ENCODE data around the gene PLOD1.
"Not testable (repeated sequence)": the region's sequence is repeated elsewhere in the genome, so short reads cannot be mapped to it uniquely, and the experiment has no call there.

The PLOD1 gene

GRCh38 chr1:11904978-11905377, 29.5 kb upstream of the PLOD1 start:
- H3K36me3 Mint-ChIP-seq, result peaks cover 41% of the 10 kb centered on the region
- H3K4me3 Mint-ChIP-seq, result no peak overlapping the region
- ATAC-seq (no peak), DNase-seq (ENCODE audit: low spot score in 2 of 2) (no peak)
- no peak overlapping the region for H3K27ac Mint-ChIP-seq
- peaks cover 44% of the 10 kb centered on the region for H3K4me1 Mint-ChIP-seq
- no peaks in the 10 kb centered on the region for H3K9me3 Mint-ChIP-seq

DNA sequence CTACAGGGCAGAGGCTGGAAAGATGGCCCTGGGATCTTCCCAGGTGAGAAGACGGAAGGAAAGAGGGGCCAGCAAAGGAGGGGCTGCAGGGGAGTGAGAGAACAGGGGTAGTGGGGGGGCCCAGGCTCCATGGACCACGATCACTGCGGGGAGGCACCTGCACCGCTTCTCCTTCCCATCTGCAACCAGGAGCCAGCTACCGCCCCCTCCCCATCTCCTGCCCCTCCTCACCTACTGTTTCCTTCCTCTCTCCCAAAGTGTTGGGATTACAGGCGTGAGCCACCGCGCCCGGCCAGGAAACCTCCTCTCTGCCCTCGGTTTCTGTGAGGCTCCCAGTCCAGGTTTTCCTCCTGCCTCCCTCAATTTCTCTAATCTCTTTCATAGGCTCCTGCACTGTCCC, 27.6 kb upstream of the PLOD1 start:
- Mint-ChIP-seq H3K36me3 (peaks cover 52% of the 10 kb centered on the region), H3K27ac (no peak overlapping the region), H3K9me3 (no peaks in the 10 kb centered on the region), H3K4me1 (peaks cover 44% of the 10 kb centered on the region), H3K4me3 (no peak overlapping the region)
- ATAC-seq (no peak), DNase-seq (ENCODE audit: low spot score in 2 of 2) (no peak)

GRCh38 chr1:11907275-11908094, 27.0 kb upstream of the PLOD1 start:
- ATAC-seq, result peak; percentile 67
- H3K4me3 Mint-ChIP-seq, result peak overlapping the region; percentile 88
- peak; percentile 82 to 91 for DNase-seq (ENCODE audit: low spot score in 2 of 2)
- H3K36me3 Mint-ChIP-seq, result peaks cover 58% of the 10 kb centered on the region
- H3K27ac Mint-ChIP-seq, result peak overlapping the region; percentile 100
- peaks cover 44% of the 10 kb centered on the region for H3K4me1 Mint-ChIP-seq
- H3K9me3 Mint-ChIP-seq, result no peaks in the 10 kb centered on the region

DNA sequence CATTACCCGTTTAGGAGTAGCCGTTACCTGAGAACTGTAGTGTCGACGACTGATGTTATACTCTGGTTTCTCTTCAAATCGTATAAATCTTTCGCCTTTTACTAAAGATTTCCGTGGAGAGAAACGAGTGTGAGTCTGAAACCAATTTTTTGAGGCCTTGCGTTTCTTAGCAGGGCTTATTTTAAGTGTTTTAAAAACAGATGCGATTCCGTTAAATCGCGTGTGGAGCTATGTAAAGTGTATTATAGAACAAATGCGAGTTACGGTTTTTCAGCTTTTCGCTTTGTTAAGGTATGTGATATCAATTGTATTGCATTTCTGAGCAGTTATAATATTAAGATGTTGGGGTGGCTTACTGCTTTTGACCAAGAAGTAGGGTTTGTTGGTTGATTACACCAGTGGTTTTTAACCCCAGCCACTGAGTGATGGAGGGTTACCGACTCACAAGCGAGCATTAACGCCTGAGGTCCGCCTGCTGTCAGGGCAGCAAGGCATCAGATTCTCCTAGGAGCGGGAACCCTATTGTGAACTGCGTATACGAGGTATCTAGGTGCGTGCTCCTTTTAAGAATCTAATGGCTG, 26.3 kb upstream of the PLOD1 start:
- H3K36me3 Mint-ChIP-seq, result peaks cover 58% of the 10 kb centered on the region
- H3K9me3 Mint-ChIP-seq, result no peaks in the 10 kb centered on the region
- H3K4me1 Mint-ChIP-seq, result peaks cover 44% of the 10 kb centered on the region
- ATAC-seq (peak; percentile 78), DNase-seq (ENCODE audit: low spot score in 2 of 2) (peak; percentile 60 to 89)
- peak overlapping the region; percentile 100 for H3K27ac Mint-ChIP-seq
- peak overlapping the region; percentile 88 for H3K4me3 Mint-ChIP-seq

DNA sequence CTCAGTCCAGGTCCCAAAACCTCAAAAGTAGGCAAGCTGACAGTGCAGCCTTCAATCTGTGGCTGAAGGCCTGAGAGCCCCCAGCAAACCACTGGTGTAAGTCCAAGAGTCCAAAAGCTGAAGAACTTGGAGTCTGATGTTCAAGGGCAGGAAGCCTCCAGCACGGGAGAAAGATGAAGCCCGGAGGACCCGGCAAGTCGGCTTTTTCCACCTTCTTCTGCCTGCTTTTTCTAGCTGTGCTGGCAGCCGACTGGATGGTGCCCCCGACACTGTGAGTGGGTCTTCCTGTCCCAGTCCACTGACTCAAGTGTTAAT, 23.6 kb upstream of the PLOD1 start:
- not testable (repeated sequence) for DNase-seq (ENCODE audit: low spot score in 2 of 2); H3K9me3 Mint-ChIP-seq; H3K4me3 Mint-ChIP-seq; ATAC-seq
- H3K4me1 Mint-ChIP-seq, result peaks cover 39% of the 10 kb centered on the region
- peaks cover 55% of the 10 kb centered on the region for H3K36me3 Mint-ChIP-seq
- H3K27ac Mint-ChIP-seq, result peak overlapping the region; percentile 100

DNA sequence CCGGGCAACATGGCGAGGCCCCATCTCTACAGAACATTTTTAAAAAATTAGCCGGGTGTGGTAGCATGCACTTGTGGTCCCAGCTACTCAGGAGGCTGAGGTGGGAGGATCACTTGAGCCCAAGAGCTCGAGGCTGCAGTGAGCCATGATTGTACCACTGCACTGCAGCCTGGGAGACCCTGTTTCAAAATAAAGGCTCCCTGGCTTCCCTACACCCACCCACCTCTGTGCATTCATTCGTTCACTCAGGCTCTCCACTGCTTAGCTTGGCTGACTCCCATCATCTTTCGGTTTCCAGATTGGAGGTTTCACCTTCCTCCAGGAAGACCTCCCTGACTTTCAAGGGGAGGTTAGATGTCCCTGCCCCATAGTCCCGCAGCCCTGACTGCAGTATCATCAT, 22.5 kb upstream of the PLOD1 start:
- Mint-ChIP-seq H3K27ac (no peak overlapping the region), H3K4me3 (no peak overlapping the region), H3K9me3 (no peaks in the 10 kb centered on the region), H3K36me3 (peaks cover 44% of the 10 kb centered on the region), H3K4me1 (peaks cover 31% of the 10 kb centered on the region)
- ATAC-seq, result no peak
- no peak for DNase-seq (ENCODE audit: low spot score in 2 of 2)

DNA sequence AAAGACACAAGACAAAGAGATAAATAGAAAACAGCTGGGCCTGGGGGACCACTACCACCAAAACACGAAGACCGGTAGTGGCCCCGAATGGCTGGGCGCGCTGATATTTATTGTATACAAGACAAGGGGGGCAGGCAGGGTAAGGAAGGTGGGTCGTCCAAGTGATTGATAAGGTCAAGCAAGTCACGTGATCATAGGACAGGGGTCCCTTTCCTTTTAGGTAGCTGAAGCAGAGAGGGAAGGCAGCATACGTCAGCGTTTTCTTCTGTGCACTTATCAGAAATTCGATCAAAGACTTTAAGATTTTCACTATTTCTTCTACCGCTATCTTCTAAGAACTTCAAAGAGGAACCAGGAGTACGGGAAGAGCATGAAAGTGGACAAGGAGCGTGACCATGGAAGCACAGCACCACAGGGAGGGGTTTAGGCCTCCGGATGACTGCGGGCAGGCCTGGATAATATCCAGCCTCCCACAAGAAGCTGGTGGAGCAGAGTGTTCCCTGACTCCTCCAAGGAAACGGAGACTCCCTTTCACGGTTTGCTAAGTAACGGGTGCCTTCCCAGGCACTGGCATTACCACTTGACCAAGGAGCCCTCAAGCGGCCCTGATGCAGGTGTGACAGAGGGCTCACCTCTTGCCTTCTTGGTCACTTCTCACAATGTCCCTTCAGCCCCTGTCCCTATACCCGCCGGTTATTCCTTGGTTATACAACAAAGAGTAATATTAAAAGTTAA, 21.9 kb upstream of the PLOD1 start:
- Mint-ChIP-seq H3K36me3 (peaks cover 40% of the 10 kb centered on the region), H3K4me1 (peaks cover 26% of the 10 kb centered on the region)
- H3K27ac Mint-ChIP-seq; ATAC-seq; H3K9me3 Mint-ChIP-seq; H3K4me3 Mint-ChIP-seq; DNase-seq (ENCODE audit: low spot score in 2 of 2): not testable (repeated sequence)

- Mint-ChIP-seq H3K36me3 (peaks cover 33% of the 10 kb centered on the region), H3K4me3 (no peak overlapping the region), H3K27ac (no peak overlapping the region), H3K9me3 (no peaks in the 10 kb centered on the region), H3K4me1 (peaks cover 19% of the 10 kb centered on the region)
- DNase-seq (ENCODE audit: low spot score in 2 of 2) (no peak), ATAC-seq (no peak)
These were observed 21.2 kb upstream of the PLOD1 start for GRCh38 chr1:11913291-11913690.

DNA sequence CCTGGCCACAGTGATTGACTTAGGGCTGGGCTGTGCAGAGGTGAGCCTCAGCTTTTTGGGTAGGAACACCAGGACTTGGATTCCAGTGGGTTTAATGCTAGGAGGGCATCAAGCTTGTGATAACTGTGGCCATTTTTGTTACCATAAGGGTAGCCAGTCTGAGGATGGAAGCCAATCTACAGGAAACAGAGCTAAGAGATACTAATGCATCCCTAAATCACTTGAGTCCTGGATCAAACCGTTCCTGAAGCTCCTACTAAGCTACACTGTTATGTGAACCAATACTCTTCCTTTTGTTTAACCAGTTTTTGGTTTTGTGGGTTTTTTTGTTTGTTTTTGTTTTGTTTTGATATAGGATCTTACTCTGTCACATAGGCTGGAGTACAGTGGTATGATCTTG, 20.5 kb upstream of the PLOD1 start:
- Mint-ChIP-seq H3K27ac (no peak overlapping the region), H3K9me3 (no peaks in the 10 kb centered on the region), H3K4me3 (no peak overlapping the region), H3K36me3 (peaks cover 32% of the 10 kb centered on the region), H3K4me1 (peaks cover 12% of the 10 kb centered on the region)
- ATAC-seq (no peak), DNase-seq (ENCODE audit: low spot score in 2 of 2) (no peak)

DNA sequence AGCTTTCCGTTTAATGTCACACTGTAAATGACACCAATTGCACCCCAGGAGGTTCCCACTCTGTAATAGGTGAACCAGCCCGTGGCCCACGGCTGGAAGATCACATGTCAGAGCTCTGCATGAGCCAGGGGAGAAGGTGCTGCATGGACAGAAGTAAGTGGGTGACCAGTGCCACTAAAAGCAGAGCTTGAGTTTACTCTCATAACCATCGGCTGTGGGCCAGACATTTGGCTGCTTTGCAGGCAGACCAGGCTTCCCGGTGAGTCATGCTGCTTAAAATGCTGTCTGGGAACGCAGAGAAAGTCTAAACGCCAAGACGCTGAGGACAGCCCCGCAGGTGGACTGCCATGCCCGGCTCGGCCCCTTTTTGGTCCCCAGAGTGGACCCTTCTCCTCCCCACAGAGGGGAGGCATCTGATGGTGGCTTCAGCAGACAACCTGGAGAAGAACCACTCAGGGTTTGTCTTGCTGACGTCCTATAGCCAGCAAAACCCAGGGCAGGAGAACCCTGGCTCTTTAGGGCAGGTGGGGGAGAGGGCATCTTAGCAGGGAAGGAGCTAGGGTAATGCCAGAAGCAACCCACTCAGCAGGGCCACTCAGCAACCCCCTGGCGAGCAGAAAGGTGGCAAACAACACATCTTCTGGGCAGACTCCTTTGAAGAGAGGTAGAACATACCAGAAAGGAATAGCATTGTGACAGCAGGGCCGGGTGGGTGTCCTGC, 15.6 kb upstream of the PLOD1 start:
- Mint-ChIP-seq H3K9me3 (no peaks in the 10 kb centered on the region), H3K27ac (peak overlapping the region; percentile 43), H3K4me3 (no peak overlapping the region), H3K36me3 (peaks cover 55% of the 10 kb centered on the region), H3K4me1 (peaks cover 39% of the 10 kb centered on the region)
- ATAC-seq (no peak), DNase-seq (ENCODE audit: low spot score in 2 of 2) (no peak)

GRCh38 chr1:11919621-11920020, 14.9 kb upstream of the PLOD1 start:
- Mint-ChIP-seq H3K27ac (peak overlapping the region; percentile 43), H3K4me1 (peaks cover 45% of the 10 kb centered on the region), H3K36me3 (peaks cover 62% of the 10 kb centered on the region), H3K9me3 (no peaks in the 10 kb centered on the region), H3K4me3 (no peak overlapping the region)
- DNase-seq (ENCODE audit: low spot score in 2 of 2) (no peak), ATAC-seq (no peak)

DNA sequence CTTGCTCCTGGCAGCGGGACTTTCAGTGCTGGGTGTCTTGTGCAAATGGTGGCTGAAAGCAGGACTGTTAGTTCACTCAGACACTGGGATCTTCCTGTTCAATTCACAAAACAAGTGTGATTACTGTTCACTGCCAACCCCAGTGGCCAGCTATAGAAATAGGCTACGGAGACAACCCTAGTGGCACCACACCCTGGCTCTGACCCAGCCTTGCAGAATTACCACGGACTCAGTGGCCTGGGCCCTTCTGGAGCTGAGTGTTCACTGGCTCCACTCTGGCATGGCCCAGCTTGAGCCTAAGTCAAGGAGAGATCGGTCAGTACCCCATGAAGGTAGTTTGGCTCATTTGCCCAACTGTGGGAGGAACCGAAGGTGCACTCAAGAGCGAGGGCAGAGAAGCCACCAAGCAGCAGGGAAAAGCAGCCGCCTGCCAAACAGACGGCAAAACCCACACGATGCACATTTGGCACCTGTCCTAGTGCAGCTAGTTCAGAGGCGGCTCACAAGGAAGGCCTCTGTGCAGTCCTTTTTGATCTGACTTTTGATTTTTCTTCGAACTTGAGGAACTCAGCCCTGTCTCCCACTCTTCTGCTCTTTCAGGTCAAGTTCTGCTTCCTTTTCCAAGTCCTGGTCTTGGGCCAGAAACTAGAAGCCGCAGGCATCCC, 14.1 kb upstream of the PLOD1 start:
- Mint-ChIP-seq H3K36me3 (peaks cover 65% of the 10 kb centered on the region), H3K27ac (peak overlapping the region; percentile 63), H3K4me1 (peaks cover 52% of the 10 kb centered on the region), H3K9me3 (no peaks in the 10 kb centered on the region), H3K4me3 (no peak overlapping the region)
- DNase-seq (ENCODE audit: low spot score in 2 of 2), result no peak
- ATAC-seq, result no peak

- H3K36me3 Mint-ChIP-seq, result peaks cover 65% of the 10 kb centered on the region
- no peak for DNase-seq (ENCODE audit: low spot score in 2 of 2)
- peaks cover 52% of the 10 kb centered on the region for H3K4me1 Mint-ChIP-seq
- ATAC-seq, result no peak
- H3K4me3 Mint-ChIP-seq, result no peak overlapping the region
- peak overlapping the region; percentile 63 for H3K27ac Mint-ChIP-seq
- no peaks in the 10 kb centered on the region for H3K9me3 Mint-ChIP-seq
These were observed 13.5 kb upstream of the PLOD1 start for GRCh38 chr1:11921022-11921421.

- ATAC-seq (no peak), DNase-seq (ENCODE audit: low spot score in 2 of 2) (no peak)
- Mint-ChIP-seq H3K36me3 (peaks cover 73% of the 10 kb centered on the region), H3K4me3 (peak overlapping the region; percentile 80), H3K9me3 (no peaks in the 10 kb centered on the region), H3K27ac (peak overlapping the region; percentile 89), H3K4me1 (peaks cover 56% of the 10 kb centered on the region)
These were observed 11.3 kb upstream of the PLOD1 start for GRCh38 chr1:11923069-11923826.
